HG03039 (cell line): ENCODE results near the gene JKAMP.

Source experiments
- ATAC-seq: cut with Tn5 transposase; IDR thresholded peaks from one replicate; pipeline ENCODE4 v1.9.1; 2021; ENCODE audit warnings: mild to moderate bottlenecking, moderate library complexity; ENCODE audit not compliant: unreplicated experiment

JKAMP gene

DNA sequence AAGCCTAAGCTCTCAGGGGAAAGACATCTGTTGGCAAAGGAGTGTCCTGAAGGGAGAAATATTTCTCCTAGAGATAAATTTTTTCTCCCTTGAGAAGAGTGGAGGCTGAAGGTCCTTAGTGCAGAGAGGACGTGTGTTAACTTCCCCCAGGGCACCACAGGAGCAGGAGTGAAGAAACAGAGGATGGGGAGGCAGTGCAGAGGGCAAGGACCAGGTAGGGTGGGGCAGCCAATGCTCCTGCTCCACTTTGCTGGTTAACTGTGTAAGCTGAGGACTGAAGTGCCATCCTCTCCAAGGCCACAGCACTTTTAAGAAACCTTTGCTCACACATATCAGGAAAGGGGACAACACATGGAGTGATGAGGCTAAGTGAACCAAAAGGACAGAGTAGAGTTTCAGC is 4.2 kb upstream of the JKAMP start:
- no peak for ATAC-seq

DNA sequence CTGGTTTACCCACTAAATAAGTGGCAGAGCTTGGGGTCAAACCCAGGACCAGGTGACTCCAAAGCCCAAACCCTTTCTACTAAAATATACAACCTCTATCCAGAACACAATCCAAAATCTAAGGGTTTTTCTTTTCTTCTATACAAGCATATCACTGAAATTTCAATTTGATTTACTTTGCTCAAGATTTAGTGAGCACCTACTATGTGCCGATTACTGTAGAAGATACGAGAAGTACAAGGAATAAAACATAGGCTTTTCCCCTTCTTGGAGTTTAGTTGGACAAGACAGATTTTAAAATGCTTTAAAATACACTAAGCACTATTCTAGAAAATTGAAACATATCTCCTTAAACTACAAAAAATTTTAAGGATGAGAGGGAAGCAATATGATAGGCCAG is 2.9 kb upstream of the JKAMP start:
- ATAC-seq = no peak

DNA sequence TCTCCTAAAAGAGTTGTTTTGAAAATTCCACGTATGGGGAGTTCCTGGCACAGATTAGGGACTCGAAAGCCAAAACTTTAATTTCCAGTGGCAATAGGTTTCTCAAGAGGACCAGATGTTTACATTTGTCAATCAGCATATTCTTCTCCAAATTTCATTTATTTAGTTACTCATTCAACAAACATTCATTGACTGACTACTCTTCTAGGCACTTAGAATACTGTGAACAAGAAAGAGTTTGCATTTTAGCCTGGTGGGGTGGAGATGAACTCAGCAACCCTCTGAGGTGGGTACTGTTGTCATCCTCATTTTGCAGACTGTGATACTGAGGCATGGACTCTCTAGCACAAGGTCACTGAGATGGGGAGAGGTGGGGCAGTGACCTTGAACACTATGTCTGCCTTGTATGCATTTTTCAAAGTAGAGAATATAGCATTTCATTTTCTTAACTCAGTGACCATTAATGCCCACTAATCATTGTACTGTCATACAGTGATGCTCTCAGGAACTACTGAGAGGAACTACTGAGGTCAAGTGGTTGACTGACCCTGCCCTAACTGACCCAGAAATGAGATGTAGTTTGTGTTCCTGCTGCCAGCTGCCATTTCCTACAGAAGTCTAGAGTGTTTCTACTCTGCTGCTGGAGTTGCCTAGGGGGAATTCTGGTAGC is 2.3 kb upstream of the JKAMP start:
- no peak for ATAC-seq

DNA sequence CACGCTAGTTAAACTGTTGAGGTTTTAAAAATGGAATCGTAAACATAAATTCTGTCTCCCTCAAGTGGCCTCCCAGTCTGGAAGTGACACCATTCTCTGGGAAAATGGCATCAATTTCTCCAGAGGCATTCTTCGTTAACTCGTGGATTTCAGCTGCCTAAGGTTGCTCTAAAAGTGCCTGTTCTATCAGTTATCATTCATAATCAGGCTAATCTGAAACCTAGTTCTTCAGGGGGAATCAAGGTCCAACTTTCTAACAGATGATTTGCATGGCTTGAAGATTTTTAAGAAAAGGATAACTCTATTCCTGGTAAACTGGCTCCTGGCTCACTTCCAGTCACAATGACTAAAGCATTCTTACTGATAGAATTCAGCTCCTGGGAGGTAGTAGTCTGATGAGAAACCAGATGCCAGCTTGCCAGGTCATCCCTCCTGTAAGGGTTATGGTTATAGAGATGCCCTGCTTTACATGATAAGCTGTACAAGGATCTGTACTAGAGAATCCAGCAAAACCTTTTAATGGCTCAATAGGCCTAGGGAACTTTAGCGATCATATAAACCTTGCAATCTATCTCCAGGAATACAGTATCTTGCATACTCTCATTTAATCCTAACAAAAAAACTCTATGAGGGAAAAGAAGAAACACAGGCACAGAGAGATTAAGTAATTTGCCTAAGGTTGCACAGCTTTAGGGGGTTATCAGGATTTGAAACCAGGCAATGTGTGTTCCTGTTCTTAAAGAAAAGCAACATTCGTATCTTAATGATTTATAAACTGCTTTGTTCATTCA is 1.6 kb upstream of the JKAMP start:
- ATAC-seq = no peak

DNA sequence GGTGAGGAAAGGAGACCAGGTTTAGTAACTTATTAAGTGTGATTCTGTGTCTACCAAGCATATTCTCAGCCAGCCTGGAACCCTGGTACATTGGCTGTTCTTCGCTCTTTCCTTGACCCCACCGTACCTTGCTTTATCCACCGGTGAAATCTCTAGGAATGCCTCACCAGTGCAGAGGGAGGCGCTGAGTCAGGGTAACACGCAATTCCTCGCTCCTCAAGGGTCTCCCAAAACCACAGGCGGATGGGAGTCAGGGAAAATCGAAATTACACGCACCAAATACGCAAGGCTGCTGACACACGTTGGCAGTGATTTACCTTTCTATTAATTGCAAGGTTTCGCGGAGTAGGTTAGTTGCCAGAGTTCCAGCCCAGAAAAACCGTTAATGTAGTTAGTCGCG is 954 bp upstream of the JKAMP start:
- ATAC-seq = no peak

DNA sequence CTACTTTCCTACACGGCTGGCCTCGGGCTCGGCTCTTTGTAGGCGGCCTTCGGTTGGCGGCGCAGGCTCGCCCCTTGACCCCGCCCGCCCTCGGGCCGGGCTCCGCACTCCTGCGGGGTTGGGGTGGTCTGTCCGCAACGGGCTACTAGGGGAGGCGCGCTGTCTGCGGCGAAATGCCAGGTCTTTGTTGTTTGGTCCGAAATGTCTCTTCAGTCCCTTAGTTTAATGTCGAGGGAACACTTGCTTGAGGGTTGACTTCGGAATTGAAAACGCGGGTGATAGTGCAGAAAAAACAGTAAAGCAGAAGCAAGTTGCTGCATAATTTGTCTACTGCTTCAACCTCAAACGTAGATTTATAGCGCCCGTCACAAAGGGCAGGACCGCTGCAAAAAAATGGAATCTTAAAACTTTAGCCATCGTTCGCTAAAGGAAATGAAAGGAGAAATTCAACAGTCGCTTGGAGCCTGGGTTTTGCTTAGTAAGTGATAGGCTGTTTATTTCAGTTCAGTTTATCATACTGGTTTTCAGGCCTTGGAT is 390 bp downstream of the JKAMP start:
- peak; percentile 40 for ATAC-seq

DNA sequence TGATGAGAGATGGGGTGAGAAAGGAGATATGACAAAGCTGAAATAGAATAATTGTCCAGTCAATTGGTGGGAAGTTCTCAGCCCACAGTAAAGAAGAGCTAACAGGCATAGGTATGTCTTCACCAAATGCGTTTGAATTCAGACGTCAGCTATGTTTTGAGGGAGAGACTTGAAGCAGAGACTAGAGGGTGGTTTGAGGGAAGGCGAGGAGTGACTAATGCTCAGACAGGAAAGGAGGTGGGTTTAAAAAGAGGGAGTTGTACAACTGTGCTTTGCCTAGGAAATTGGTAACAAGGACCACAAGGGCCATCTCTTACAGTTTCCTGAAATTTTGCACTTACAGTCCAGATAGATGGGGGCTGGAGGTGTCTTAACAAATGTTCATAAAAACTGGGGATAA is 6.4 kb downstream of the JKAMP start:
- no peak for ATAC-seq

DNA sequence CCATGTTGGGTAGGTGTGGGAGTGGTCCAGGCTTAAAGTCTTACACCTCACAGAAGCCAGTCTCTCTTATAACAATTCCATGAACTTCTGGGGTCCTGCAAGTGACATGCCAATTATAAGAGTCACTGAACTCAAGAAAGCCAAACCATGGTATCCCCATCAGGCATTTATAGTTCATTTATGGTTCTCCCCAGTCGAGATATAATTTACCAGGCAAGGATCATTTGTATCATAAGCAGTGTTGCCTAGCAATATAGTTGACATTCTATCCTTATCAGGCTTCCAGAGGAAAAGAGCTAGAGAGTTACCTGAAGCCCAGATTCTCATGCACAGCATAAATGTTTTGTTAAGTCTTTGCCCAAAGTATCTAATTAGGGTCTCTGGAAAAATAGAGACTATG is 8.1 kb downstream of the JKAMP start:
- no peak for ATAC-seq

DNA sequence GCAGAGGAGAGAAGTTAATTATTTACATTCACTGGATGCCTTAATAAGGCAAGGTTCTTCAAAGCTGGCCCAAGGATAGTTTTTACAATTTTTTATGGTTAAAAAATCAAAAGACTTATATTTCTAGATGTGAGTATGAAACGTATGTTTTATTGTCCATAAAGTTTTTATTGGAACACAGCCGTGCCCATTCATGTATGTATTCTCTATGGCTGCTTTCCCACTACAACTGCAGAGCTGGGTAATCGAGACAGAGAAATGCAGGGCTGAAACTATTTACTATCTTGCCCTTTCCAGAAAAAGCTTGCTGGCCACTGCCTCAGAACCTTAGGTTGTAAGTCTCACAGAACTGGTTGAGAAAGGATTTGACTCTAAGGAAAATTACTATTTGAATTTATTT is 16.4 kb downstream of the JKAMP start:
- no peak for ATAC-seq

DNA sequence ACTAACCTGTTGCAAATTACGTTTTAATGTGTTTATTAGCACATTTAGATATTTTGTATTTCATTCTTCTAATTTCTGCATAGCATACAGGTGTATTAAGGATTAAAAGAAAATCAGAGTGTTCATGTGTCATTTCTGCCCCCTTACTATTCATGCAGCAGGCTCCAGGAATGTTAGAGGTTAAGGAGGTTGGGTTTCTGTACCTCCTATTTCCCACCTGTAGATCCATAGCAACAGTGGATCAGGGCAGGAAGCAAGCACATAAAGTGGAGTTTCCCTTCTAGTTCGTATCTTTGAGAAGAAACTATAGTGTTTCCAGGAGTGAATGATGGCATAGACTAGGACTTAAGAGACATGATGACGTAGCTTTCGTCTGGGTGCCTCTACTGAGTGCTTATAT is 18.9 kb downstream of the JKAMP start:
- ATAC-seq = no peak

DNA sequence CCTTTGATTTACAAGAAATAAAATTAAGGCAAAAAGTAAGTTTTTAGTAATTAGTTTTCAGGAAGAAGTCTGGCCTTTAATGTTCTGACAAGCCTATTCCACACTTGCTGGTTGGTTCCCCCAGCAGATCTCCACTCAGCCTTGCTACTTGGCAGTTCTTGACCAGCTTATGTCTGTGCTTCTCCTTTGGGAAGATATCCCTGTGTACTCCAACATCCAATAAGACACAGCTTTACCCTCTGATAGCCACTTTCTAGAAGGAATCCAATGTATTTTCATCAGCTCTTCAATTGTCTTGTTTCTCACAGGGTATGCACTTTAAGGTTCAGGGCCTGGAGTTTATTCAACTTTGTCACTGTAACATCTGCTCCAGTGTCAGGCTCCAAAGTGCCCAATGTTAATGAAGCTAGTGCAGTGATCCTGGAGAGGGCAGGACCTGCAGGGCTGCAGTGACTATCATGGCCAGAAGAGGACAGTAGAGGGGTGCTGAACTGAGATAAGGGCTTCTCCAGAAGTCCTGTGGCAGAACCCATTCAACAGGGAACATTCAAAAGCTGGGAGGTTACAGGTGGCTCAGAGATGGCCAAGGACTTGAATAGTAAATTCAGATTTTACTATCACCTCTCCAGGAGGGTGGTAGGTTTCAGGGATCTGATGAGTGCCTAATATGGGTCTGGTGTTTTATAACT is 22.9 kb downstream of the JKAMP start:
- peak; percentile 85 for ATAC-seq

DNA sequence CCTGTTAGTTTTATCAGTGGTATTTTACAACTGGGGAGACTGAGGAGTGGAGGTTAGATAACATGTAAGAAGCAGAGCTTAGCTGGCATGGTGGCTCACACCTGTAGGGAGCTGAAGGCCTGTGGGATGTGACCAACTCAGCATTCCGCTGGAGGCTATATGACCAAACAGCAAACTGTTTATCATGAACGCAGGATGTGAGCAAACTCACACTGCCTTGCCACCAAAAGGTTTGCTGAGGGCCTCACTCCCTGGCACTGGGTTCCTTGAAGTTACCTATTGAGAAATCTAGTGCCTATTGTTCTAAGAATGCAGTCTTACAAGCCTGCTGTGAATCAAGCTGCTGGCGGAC is 23.4 kb downstream of the JKAMP start:
- no peak for ATAC-seq

DNA sequence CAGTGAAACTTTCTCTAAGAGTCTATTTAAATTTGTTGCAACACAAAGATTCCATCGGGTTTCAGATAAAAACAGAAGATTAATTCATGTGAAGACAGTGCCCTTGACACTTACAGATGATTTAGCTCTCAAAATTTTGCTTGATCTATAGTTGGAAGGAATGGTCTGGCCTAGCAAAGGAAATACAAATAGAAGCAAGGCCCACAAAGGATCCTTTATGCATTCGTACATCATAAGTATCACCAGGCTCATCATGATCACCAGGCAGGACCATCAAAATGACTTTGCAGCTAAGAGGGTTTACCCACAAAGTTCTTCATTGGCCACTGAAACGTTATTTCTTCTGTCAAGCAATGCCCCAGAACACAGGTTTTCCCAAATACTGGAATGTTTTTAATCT is 24.8 kb downstream of the JKAMP start:
- no peak for ATAC-seq

DNA sequence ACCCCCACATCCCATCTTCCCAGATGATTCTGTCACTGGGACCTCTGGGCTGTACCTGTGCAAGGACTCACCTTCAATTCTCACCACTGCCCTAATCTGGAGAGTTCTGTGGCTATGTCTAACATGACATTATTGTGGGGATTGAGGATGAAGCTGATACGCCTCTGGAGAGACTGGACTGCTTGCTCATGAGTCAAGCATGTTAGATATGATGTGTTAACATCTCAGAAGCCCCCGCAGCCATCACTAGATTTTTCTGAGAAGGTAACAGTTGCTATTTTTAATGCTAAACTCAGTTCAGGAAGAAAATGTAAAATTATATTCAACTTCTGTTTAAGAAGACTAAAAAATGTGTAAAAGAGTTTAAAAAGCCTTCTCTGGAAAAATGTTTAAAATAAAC is 25.7 kb downstream of the JKAMP start:
- no peak for ATAC-seq

DNA sequence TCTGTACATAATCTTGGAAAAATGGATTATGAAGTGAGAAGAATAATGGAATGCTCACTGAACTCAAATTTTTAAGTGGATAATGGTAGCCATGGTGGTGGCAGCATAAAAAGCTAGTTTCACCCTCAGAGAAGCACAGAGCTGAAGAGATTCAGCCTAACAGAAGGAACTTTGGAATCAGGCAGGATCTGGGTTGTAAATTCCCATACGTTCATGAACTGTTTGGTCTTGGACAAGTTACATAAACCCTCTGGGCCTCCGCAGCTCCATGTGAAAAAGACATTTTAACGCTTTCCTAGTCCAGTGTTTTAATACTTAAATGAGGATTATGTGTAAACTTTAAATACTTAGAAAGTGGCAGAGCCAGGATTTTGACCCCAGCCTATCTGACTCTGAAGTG is 26.6 kb downstream of the JKAMP start:
- no peak for ATAC-seq

DNA sequence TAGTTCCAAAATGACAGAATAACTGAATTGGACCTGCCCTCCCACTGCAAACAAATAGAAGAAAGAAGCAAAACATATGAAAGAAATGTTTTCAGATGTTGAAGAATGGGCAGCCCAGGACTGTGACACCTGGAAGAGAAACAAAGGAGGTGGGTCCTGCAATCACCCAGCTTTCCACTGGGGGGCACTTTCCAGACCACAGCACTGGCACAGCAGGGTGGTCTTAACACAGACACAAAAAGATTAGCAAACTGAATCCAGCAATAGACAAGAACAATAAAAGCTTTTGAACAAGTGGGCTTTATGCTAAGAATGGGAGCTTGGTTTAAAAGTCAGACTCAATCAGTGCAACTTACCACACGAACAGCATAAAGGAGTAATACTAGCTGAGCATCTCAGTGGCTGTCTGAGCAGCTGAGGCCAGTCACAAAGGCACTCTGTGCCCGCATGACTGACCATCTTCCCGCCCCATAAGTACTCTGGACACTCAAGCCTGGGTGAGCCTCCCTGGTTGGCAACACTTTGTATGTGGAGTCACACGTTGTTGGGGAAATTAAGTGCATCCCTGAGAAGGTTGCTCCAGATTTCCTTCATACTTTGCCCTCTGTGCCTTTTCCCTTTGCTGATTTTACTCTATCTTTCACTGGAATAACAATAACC is 27.7 kb downstream of the JKAMP start:
- no peak for ATAC-seq

DNA sequence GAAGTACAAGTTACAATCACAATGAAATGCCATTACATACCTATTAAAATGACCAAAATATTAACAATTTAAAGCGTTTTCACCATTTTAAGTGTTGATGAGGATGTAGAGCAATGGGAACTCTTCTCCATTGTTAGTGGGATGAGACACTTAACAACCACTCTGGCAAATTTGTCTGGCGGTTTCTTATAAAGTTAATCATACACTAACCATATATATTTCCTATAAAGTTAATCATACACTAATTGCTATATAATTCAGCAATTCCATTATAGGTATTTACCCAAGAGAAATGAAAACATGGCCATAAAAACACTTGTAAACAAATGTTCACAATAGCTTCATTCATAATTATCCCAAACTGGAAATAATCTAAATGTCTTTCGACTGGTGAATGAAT is 35.9 kb downstream of the JKAMP start:
- ATAC-seq = no peak

DNA sequence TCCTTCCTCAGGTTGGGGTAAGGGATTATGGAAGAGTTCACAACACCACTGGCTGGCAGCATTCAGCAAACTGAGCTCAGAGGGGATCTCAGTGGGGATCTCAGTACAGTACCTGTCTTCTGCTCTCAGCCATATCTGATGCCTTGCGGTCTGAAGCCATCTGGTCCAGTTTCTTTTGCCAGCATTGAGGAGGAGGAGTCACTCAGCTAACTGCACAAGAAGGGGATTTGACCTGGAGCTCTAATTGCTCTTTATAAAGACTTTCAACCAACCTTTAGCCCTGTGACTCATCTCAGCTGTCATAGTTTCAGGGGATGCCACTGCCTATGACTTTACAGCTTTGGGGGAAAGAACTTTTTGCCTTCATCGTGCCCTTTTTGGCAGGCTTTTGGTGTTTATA is 44.9 kb downstream of the JKAMP start:
- ATAC-seq = no peak

DNA sequence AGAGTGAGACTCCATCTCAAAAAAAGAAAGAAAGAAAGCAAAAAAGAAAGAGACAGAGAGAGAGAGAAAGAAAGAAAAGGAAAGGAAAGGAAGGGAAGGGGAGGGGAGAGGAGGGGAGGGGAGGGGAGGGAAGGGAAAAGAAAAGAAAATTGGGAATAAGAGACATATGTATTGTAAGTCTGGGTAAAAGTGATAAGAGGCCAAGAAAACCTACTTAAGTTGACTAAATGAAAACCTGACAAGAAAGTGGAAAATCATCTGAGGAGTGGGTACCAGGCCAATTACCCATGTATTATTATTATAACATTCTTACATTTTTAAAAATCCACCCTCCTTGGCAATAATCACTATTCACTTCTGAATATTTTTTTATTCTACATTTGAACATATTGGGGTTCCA is 46.0 kb downstream of the JKAMP start:
- ATAC-seq = no peak

DNA sequence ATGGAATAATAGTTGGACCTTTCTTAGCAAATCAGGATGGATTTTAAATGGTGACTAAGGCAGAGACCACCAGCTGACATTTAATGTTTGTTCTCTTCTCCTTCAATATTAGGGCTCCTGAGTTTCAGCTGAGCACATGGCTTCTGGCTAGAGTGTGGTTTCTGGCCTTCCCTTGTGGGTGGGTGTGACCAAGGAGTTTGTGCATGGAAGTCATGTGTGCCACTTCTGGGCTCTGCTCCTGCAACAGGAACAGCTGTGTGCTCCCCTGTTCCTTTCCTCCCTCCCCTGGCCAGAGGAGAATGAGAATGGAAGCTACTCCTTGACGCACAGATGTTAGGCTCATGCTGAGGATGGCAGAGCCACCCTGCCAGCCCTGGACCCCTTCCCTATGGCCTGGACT is 48.1 kb downstream of the JKAMP start:
- ATAC-seq = no peak

DNA sequence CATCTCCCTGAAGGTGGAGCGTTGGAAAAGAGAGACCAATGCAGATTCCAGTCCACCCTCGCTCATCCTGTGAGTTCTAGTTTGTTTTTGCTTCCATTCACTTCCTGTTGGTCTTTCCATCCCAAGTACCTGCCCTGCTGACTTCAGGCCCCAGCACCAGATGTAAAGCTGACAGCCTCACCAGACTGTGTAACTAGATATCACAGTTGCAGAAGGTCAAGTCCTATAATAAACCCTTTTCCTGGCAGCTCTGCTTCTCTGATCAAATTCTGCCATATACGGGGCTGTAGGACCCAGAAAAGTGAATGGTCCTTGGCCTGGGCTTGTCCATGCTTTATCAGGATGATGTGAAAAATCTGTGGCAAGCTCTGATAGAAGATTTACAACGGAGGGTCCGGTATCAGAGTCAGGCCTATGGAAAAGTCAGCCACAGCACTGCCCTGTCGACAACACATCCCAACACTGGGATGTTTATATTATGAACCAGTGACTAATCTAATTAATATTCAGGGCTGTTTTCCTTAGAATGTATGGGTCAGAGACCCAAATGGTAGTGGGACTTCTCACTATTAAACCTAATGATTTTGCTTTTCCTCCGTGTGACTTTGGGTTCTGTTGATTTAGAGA is 50.2 kb downstream of the JKAMP start:
- no peak for ATAC-seq
